GM13977 (cell line): Measurements from ENCODE around the gene IGF1R.
A peak's percentile ranks its signal among the peaks of the same experiment; 100 is the strongest.

Source experiments
- DNase-seq: peaks from one replicate; pipeline ENCODE4 v3.0.0; 2012; ENCODE audit warnings: low spot score
- CTCF ChIP-seq: IDR thresholded peaks from 2 replicates; pipeline ENCODE4 v1.5.1; 2012; ENCODE audit warnings: mild to moderate bottlenecking, control low read depth; ENCODE audit not compliant: insufficient read depth; ENCODE audit errors: extremely low read depth, missing control alignments
- in situ Hi-C: fragments of 300-500 bp; cut with MboI; formaldehyde crosslinking; loops from one replicate; pipeline ENCODE4 v1.12.0; 2022; ENCODE audit warnings: low sequenced_read_pairs, low pct_unique_long_range_greater_than_20kb, mixed read lengths, inconsistent platforms; ENCODE audit not compliant: unreplicated experiment

The IGF1R gene

DNA sequence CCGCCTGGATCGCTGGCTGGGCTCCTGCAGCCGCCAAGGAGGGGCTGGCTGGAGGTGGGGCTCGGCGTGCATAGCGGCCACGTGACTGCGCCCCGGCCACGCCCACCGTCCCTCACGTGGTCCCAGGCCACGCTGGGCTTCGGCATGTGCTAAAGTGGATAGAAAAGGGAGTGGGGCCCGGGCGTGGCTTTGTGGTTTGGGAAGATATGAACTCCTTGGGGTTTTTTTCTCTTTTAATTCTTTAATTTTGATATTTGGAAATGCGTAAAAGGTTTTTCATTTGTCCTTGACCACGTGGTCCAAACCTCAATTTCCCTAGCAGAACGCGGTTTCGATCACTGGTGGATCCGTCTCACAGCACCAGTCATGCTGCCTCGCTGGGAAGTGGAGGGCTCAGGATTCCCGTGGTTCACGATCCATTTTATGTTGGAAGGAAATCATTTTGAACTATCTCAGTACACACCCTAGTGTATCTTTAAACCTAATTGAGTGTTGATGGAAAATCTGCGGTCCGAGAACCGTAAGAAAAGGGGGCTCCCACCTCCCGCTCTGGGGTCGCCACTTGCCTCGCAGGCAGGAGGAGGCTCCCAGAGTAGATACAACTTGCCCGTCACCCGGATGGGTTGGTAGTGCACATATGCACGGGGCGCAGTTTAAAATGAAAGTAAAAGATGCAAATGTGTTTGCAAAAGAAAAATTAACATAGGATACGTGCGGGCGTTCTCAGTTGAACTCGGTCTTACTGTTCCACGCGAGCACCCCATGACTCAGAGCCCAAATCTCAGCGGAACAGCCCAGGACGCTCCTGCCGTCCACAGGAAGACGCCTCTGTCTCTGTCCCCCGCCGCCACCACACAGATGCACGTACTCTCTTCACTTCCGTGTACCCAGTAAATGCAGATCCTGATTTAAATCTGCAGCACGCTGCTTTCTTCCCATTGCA lies 217.3 kb downstream of the IGF1R start:
- in situ Hi-C loops, result no loop called here
- DNase-seq, result peak; percentile 70
- no peak for TF ChIP-seq CTCF

- in situ Hi-C loops, result no loop called here
- DNase-seq, result no peak
- TF ChIP-seq CTCF, result no peak
These were observed 218.2 kb downstream of the IGF1R start for GRCh38 chr15:98866511-98866910.

- DNase-seq, result no peak
- TF ChIP-seq CTCF, result no peak
- in situ Hi-C loops, result no loop called here
These were observed 220.2 kb downstream of the IGF1R start for GRCh38 chr15:98868564-98868963.

DNA sequence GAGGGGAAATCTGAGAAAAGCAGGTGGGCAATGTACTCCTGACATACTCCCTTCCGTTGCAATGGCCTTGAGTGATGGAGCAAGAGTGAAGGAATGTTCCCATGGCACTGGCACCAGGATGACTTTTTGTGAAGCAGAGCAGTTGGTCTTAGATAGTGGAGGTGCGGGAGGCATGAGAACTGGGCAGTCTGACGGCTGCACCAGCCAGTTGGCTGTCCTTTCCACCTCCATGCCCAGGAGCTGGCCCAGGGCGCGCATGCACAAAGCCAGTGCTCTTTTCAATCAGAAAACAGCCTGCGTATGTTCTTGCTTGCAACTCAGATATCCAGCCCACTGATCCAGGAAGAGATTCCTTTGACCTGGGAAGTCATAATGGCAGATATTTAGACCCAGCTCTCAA lies 222.4 kb downstream of the IGF1R start:
- no peak for DNase-seq
- in situ Hi-C loops, result no loop called here

DNA sequence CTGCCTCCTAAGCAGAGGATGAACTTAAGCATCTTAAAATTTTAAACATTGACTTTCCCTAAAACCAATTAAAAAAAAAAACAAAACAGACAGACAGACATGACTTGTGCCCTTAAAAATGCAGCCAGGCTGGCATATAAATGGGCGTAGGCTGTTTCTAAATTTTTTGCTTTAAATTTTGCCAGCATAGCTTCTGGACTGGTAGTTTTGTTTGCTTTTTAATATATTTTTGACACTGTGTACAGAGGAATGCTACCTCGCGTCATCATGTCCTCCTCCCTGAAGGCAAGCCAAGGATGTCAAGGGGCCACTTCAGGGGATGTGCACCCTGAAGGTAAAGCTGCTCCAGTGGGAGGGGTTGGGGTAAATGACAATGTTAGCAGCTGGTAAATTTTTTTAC lies 224.4 kb downstream of the IGF1R start:
- DNase-seq, result no peak
- in situ Hi-C loops, result no loop called here

More for the DNA sequence above, 222.4 kb downstream of the IGF1R start:
- TF ChIP-seq CTCF, result no peak

More for the DNA sequence above, 224.4 kb downstream of the IGF1R start:
- no peak for TF ChIP-seq CTCF
